Activated CD8-positive, alpha-beta memory T cell treated with anti-CD3 and anti-CD28 coated beads, Interleukin-2, amount 50 U/mL, for 4 hours (primary cell): ENCODE results near the gene KLHL24.
"Not testable (repeated sequence)": the region's sequence is repeated elsewhere in the genome, so short reads cannot be mapped to it uniquely, and the experiment has no call there.

Experiments used
- DNase-seq: peaks from one replicate; pipeline ENCODE4 v3.0.0-alpha.2; 2020

The KLHL24 gene

GRCh38 chr3:183697610-183698317, 62.3 kb downstream of the KLHL24 start, which contains the start of gene YEATS2:
Gene YEATS2, plus strand, starts transcription at chr3:183697797. Its CDS starts 17,366 bp downstream, at chr3:183715163.
- peak; percentile 69 for DNase-seq

GRCh38 chr3:183698318-183698751, 62.9 kb downstream of the KLHL24 start:
- peak; percentile 36 for DNase-seq

GRCh38 chr3:183698756-183699155, 63.3 kb downstream of the KLHL24 start:
- no peak for DNase-seq

- no peak for DNase-seq
Observed at GRCh38 chr3:183699238-183699947, 64.0 kb downstream of the KLHL24 start.

- DNase-seq = no peak
Observed at GRCh38 chr3:183701744-183702143, 66.3 kb downstream of the KLHL24 start.

- not testable (repeated sequence) for DNase-seq
Observed at GRCh38 chr3:183703892-183704291, 68.5 kb downstream of the KLHL24 start.

- DNase-seq = no peak
Observed at GRCh38 chr3:183710231-183710630, 74.8 kb downstream of the KLHL24 start.

- DNase-seq = no peak
Observed at GRCh38 chr3:183711516-183711915, 76.1 kb downstream of the KLHL24 start.

GRCh38 chr3:183714622-183715021, 79.2 kb downstream of the KLHL24 start:
- no peak for DNase-seq

GRCh38 chr3:183718012-183718411, 82.6 kb downstream of the KLHL24 start:
- DNase-seq = no peak

- DNase-seq = no peak
Observed at GRCh38 chr3:183725387-183725786, 90.0 kb downstream of the KLHL24 start.

GRCh38 chr3:183728204-183728603, 92.8 kb downstream of the KLHL24 start:
- no peak for DNase-seq

- DNase-seq = no peak
Observed at GRCh38 chr3:183730361-183730760, 94.9 kb downstream of the KLHL24 start.

- no peak for DNase-seq
Observed at GRCh38 chr3:183731611-183732010, 96.2 kb downstream of the KLHL24 start.

- no peak for DNase-seq
Observed at GRCh38 chr3:183733553-183733952, 98.1 kb downstream of the KLHL24 start.
